Raji (cell line): ENCODE measurements around the gene NSUN6.

Experiments
- POLR2A ChIP-seq: IDR thresholded peaks from 2 replicates; pipeline ENCODE4 v1.6.1; 2011; ENCODE audit warnings: low read depth, low read length, control low read depth; ENCODE audit not compliant: insufficient read depth

Gene NSUN6

GRCh38 chr10:18501198-18501597 lies 150.2 kb downstream of the NSUN6 start:
- TF ChIP-seq POLR2A: no peak

- no peak for TF ChIP-seq POLR2A
These were observed 150.8 kb downstream of the NSUN6 start for GRCh38 chr10:18500576-18500975.

GRCh38 chr10:18498998-18499397 lies 152.4 kb downstream of the NSUN6 start:
- TF ChIP-seq POLR2A: no peak

- TF ChIP-seq POLR2A: no peak
These were observed 153.5 kb downstream of the NSUN6 start for GRCh38 chr10:18497806-18498369.
